ENCODE data around the gene SUSD1.

The SUSD1 gene

DNA sequence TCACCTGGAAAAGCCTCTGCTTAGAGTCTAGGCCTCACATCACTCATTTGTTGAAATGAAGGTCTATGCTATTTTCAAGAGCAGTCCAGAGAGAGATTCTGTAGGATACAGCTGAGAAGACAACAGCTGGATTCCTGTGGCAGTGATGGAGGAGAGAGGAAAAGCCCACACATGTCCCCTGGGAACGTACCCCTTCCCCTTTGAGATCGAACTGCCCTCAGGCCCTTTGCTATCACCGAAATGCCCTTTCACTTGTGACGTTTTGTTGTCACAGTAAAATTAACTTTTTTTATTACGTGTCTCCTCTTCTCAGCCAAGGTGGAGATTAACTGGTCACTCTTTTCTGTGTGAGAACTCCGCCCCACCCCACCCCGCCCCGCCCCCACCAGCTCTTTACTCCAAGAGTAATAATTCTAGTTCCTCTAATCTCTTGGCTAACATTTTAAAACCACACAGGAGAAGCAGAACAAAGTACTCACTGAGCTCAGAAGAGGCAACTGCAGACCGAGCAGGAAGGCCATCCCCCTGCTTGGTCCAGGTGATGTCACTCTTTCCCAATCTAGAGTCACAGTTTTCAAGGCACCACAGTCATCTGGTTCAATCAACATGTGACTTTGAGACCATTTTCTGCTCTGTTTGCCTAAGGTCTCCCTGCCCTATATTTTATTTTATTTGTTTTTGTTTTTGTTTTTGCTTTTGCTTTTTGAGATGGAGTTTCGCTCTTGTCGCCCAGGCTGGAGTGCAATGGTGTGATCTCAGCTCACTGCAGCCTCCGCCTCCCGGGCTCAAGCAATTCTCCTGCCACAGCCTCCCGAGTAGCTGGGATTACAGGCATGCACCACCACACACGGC, 105.6 kb downstream of the SUSD1 start:
- TF ChIP-seq, protein P1, sequence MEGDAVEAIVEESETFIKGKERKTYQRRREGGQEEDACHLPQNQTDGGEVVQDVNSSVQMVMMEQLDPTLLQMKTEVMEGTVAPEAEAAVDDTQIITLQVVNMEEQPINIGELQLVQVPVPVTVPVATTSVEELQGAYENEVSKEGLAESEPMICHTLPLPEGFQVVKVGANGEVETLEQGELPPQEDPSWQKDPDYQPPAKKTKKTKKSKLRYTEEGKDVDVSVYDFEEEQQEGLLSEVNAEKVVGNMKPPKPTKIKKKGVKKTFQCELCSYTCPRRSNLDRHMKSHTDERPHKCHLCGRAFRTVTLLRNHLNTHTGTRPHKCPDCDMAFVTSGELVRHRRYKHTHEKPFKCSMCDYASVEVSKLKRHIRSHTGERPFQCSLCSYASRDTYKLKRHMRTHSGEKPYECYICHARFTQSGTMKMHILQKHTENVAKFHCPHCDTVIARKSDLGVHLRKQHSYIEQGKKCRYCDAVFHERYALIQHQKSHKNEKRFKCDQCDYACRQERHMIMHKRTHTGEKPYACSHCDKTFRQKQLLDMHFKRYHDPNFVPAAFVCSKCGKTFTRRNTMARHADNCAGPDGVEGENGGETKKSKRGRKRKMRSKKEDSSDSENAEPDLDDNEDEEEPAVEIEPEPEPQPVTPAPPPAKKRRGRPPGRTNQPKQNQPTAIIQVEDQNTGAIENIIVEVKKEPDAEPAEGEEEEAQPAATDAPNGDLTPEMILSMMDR (IDR thresholded peaks at IDR 0.05; ENCODE audit: low read depth, low read length), result no peak
- TF ChIP-seq, protein P2, sequence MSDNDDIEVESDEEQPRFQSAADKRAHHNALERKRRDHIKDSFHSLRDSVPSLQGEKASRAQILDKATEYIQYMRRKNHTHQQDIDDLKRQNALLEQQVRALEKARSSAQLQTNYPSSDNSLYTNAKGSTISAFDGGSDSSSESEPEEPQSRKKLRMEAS (IDR thresholded peaks at IDR 0.05; ENCODE audit: low read depth, low read length), result peak; percentile 73
- H3K4me3 ChIP-seq (ENCODE audit: low read depth, low read length), result no peak overlapping the region
- DNase-seq (ENCODE audit: low read depth), result peak; percentile 87

DNA sequence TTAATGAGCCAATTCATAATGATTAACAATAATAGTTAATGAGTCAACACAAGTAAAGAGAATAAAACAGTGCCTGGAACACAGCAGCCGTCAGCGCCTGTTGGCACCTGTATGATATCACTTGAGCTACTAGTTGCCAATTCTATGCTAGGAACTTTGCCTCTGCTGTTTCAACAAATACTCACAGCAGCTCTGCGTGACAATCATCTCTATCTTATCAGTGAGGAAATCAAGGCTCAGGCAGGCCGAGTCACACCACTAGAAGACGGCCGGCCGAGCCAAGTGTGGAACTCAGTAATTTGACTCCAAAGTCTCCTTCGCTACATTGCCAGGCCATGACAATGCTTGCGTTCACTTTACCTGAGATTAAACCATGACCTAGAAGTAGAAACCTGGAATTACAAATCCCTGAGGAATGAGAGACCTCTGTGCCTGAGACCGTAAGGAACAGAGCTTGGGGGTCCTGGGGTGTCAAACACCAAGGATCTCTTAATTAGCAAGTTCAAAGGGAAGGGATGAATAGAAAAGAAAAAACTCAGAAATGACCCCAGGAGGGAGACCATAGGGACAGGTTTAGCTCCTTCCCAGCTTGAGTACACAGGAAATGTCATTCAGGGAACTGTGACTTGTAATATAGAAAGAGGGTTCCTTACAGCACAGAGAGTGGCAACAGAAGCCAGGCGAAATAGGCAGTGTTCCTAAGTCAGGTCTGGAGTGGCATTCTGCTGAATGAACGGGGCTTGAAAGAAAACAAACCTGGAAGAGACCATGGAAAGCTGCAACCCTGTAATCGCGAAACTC, 109.1 kb downstream of the SUSD1 start:
- TF ChIP-seq POLR2A (IDR thresholded peaks at IDR 0.05; ENCODE audit: extremely low read depth, insufficient read length), result no peak
- H3K4me3 ChIP-seq (ENCODE audit: low read depth, low read length), result no peak overlapping the region
- no peak for DNase-seq (ENCODE audit: low read depth)

- no peak overlapping the region for H3K4me3 ChIP-seq (ENCODE audit: low read depth, low read length)
- DNase-seq (ENCODE audit: low read depth), result no peak
- TF ChIP-seq, protein P1 (IDR thresholded peaks at IDR 0.05; ENCODE audit: low read depth, low read length), result no peak
- TF ChIP-seq, protein P2 (IDR thresholded peaks at IDR 0.05; ENCODE audit: low read depth, low read length), result no peak
- no peak for TF ChIP-seq POLR2A (IDR thresholded peaks at IDR 0.05; ENCODE audit: extremely low read depth, insufficient read length)
- no peak for TF ChIP-seq MYC (IDR thresholded peaks at IDR 0.05; ENCODE audit: low read depth, low read length)
Measured at GRCh38 chr9:112064871-112065270, 110.2 kb downstream of the SUSD1 start.

DNA sequence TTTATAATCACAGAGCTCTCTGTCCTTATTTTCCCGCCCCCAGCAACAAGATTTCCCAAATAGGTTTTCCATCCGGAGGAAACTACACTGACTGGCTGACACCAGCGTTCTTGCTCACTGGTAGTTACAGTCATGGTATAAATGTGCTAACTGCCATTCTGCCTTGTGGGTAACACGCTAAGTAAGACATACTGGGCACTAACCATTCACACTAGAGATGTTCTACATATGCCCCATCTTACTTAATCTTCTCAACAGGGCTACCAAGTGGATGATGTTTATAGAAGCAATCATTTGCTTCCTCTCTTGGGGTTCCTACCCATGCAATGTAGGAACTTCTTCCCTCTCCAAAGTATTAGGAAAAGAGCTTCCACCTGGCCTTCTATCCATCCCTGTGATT, 111.5 kb downstream of the SUSD1 start:
- no peak for DNase-seq (ENCODE audit: low read depth)
- no peak overlapping the region for H3K4me3 ChIP-seq (ENCODE audit: low read depth, low read length)
- no peak for TF ChIP-seq MYC (IDR thresholded peaks at IDR 0.05; ENCODE audit: low read depth, low read length)
- no peak for TF ChIP-seq POLR2A (IDR thresholded peaks at IDR 0.05; ENCODE audit: extremely low read depth, insufficient read length)

GRCh38 chr9:112063151-112063550, 111.9 kb downstream of the SUSD1 start:
- H3K4me3 ChIP-seq (ENCODE audit: low read depth, low read length), result no peak overlapping the region
- DNase-seq (ENCODE audit: low read depth), result peak; percentile 18
- no peak for TF ChIP-seq MYC (IDR thresholded peaks at IDR 0.05; ENCODE audit: low read depth, low read length)
- TF ChIP-seq, protein P2 (IDR thresholded peaks at IDR 0.05; ENCODE audit: low read depth, low read length), result no peak
- TF ChIP-seq POLR2A (IDR thresholded peaks at IDR 0.05; ENCODE audit: extremely low read depth, insufficient read length), result no peak
- TF ChIP-seq, protein P1 (IDR thresholded peaks at IDR 0.05; ENCODE audit: low read depth, low read length), result no peak

GRCh38 chr9:112061152-112061740, 113.9 kb downstream of the SUSD1 start:
- DNase-seq (ENCODE audit: low read depth), result peak; percentile 89
- TF ChIP-seq, protein P1 (IDR thresholded peaks at IDR 0.05; ENCODE audit: low read depth, low read length), result no peak
- TF ChIP-seq POLR2A (IDR thresholded peaks at IDR 0.05; ENCODE audit: extremely low read depth, insufficient read length), result no peak
- TF ChIP-seq MYC (IDR thresholded peaks at IDR 0.05; ENCODE audit: low read depth, low read length), result no peak
- TF ChIP-seq, protein P2 (IDR thresholded peaks at IDR 0.05; ENCODE audit: low read depth, low read length), result peak; percentile 46; the same call in 1 of the 2 replicates
- H3K4me3 ChIP-seq (ENCODE audit: low read depth, low read length), result no peak overlapping the region
